Renal cortical epithelial cell (primary cell): ENCODE measurements around the gene OR51A2. TPM values are rescaled to one million over a fixed set of nuclear protein-coding genes. Genes with fewer than 3 reads are reported as not detected.

Experiments used
- total RNA-seq: library from RNA; depleted of rRNA; stranded (reverse); fragments of >200 nt; gene quantifications from 2 replicates; pipeline ENCODE4 v1.2.3, GENCODE V29; 2014

OR51A2 gene
- total RNA-seq, 1 donor from 2014 or later = not detected

Other genes with a start within 250 kb of the OR51A2 start
- not detected in 2 replicates for gene OR51F1, start 185.8 kb downstream of the OR51A2 start, total RNA-seq
- gene OR52R1, start 151.3 kb downstream of the OR51A2 start, total RNA-seq = not detected in 2 replicates
- gene OR51F2, start 134.4 kb downstream of the OR51A2 start, total RNA-seq = not detected in 2 replicates
- gene OR51S1, start 106.5 kb downstream of the OR51A2 start, total RNA-seq = not detected in 2 replicates
- not detected in 2 replicates for gene OR51T1, start 73.8 kb downstream of the OR51A2 start, total RNA-seq
- gene OR51A7, start 51.9 kb downstream of the OR51A2 start, total RNA-seq = not detected in 2 replicates
- gene OR51G2, start 36.4 kb downstream of the OR51A2 start, total RNA-seq = not detected in 2 replicates
- gene OR51G1, start 31.4 kb downstream of the OR51A2 start, total RNA-seq = not detected in 2 replicates
- not detected in 2 replicates for gene OR51A4, start 8.1 kb downstream of the OR51A2 start, total RNA-seq
- not detected in 2 replicates for gene OR51L1, start 39.1 kb upstream of the OR51A2 start, total RNA-seq
- gene OR52J3, start 90.8 kb upstream of the OR51A2 start, total RNA-seq = not detected in 2 replicates
- not detected in 2 replicates for gene OR52E2, start 103.9 kb upstream of the OR51A2 start, total RNA-seq
- gene OR52E1, start 113.9 kb upstream of the OR51A2 start, total RNA-seq = not detected in 2 replicates
- gene OR52A5, start 182.6 kb upstream of the OR51A2 start, total RNA-seq = not detected in 2 replicates
- not detected in 2 replicates for gene OR52A1, start 199.0 kb upstream of the OR51A2 start, total RNA-seq
- not detected in 2 replicates for gene OR51V1, start 245.0 kb upstream of the OR51A2 start, total RNA-seq